ENCODE data around the gene DNAJB12. TPM values are rescaled to one million over a fixed set of nuclear protein-coding genes. Genes with fewer than 3 reads are reported as not detected.
"Not testable (repeated sequence)": the region's sequence is repeated elsewhere in the genome, so short reads cannot be mapped to it uniquely, and the experiment has no call there.

DNAJB12 gene
- polyA plus RNA-seq, 5 donors = 23.9 to 28.6 (median 26.3) TPM

- no peak for DNase-seq
Measured at GRCh38 chr10:72332423-72333111, 22.2 kb downstream of the DNAJB12 start.

- DNase-seq = peak; percentile 73
Measured at GRCh38 chr10:72331575-72332422, 22.9 kb downstream of the DNAJB12 start.

- no peak for DNase-seq
Measured at GRCh38 chr10:72330069-72330426, 24.7 kb downstream of the DNAJB12 start.

- DNase-seq = no peak
Measured at GRCh38 chr10:72329290-72330068, 25.2 kb downstream of the DNAJB12 start.

- DNase-seq = no peak
Measured at GRCh38 chr10:72328829-72329204, 25.9 kb downstream of the DNAJB12 start.

- DNase-seq = no peak
Measured at GRCh38 chr10:72328045-72328828, 26.5 kb downstream of the DNAJB12 start.

GRCh38 chr10:72326665-72327603 is 27.8 kb downstream of the DNAJB12 start:
- not testable (repeated sequence) for DNase-seq

- DNase-seq = peak; percentile 86 to 87
Measured at GRCh38 chr10:72325243-72326175, 29.2 kb downstream of the DNAJB12 start.

- DNase-seq = no peak
Measured at GRCh38 chr10:72323771-72324191, 30.9 kb downstream of the DNAJB12 start.

GRCh38 chr10:72323108-72323749 is 31.5 kb downstream of the DNAJB12 start:
- no peak for DNase-seq

- no peak for DNase-seq
Measured at GRCh38 chr10:72322280-72323058, 32.2 kb downstream of the DNAJB12 start.

GRCh38 chr10:72322030-72322279 is 32.8 kb downstream of the DNAJB12 start:
- DNase-seq = no peak

- DNase-seq = no peak
Measured at GRCh38 chr10:72321248-72322029, 33.3 kb downstream of the DNAJB12 start.

GRCh38 chr10:72320676-72321247 is 34.0 kb downstream of the DNAJB12 start:
- DNase-seq = no peak

GRCh38 chr10:72319416-72320254 is 35.1 kb downstream of the DNAJB12 start:
- DNase-seq = peak; percentile 95 to 96

Measured in right lung (tissue), 5 donors.